Pulmonary artery endothelial cell (primary cell): ENCODE measurements around the gene FAM131A. TPM values are rescaled to one million over a fixed set of nuclear protein-coding genes. Genes with fewer than 3 reads are reported as not detected.

Experiments
- DNase-seq: peaks from one replicate; pipeline ENCODE4 v3.0.0-alpha.2; 2011; ENCODE audit warnings: low read depth, low spot score
- total RNA-seq: library from RNA; depleted of rRNA; stranded (reverse); fragments of >200 nt; gene quantifications from 2 replicates; pipeline ENCODE4 v1.2.3, GENCODE V29; 2014

Gene FAM131A, protein sequence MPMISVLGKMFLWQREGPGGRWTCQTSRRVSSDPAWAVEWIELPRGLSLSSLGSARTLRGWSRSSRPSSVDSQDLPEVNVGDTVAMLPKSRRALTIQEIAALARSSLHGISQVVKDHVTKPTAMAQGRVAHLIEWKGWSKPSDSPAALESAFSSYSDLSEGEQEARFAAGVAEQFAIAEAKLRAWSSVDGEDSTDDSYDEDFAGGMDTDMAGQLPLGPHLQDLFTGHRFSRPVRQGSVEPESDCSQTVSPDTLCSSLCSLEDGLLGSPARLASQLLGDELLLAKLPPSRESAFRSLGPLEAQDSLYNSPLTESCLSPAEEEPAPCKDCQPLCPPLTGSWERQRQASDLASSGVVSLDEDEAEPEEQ
- 40.4 and 44.6 TPM in 2 replicates for total RNA-seq

DNA sequence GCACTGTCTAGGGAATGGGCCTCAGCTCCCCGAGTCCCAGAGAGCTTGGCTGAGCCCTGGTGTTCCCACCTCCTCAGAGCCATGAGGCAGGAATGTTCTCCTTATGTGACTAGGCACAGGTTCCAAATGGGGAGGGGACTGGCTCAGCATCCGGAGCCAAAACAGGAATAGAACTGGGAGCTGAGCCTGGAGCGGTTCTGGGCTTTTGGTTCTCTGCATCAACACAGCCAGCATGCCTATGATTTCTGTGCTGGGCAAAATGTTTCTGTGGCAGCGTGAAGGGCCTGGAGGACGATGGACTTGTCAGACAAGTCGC lies at the start of gene FAM131A:
TSS of gene FAM131A (plus strand) at position 202 of the 316 bp plus-strand sequence. CDS start at position 233, 31 bp downstream.
- DNase-seq, result no peak

DNA sequence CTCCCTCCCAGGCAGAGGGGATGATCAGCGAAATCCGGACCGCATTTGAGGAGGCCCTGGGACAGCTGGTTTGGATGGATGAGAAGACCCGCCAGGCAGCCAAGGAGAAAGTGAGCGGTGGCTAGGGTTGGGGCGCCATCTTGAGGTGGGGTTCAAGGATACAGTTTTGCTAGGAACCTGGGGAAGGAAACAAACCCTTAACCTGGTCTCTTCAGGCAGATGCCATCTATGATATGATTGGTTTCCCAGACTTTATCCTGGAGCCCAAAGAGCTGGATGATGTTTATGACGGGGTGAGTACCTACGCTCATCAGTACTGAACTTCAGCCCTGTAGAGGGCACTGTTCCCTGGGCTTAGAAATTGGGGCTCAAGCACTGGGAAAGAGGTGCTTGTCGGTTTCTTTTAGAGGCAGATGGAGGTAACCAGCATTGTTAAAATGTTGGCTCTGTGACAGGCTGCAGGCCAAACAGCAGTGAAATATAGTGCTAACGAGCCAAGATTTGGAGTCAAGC lies 47.9 kb upstream of the FAM131A start:
- no peak for DNase-seq

DNA sequence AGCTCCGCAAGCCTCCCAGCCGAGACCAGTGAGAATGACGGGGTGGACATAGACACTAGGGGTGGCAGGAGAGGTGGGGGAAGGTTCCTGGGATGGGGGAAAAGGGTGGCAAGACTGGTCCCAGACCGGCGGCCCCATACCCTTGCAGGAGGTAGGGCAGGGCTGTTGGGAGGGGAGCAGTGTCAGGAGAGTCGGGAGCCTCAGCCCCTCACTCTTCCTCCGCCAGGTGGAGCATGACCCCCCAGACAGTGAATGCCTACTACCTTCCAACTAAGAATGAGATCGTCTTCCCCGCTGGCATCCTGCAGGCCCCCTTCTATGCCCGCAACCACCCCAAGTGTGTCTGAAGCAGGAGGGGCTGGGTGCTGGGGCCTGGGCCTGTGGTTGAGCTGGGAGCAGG lies 47.1 kb upstream of the FAM131A start:
- DNase-seq, result no peak

DNA sequence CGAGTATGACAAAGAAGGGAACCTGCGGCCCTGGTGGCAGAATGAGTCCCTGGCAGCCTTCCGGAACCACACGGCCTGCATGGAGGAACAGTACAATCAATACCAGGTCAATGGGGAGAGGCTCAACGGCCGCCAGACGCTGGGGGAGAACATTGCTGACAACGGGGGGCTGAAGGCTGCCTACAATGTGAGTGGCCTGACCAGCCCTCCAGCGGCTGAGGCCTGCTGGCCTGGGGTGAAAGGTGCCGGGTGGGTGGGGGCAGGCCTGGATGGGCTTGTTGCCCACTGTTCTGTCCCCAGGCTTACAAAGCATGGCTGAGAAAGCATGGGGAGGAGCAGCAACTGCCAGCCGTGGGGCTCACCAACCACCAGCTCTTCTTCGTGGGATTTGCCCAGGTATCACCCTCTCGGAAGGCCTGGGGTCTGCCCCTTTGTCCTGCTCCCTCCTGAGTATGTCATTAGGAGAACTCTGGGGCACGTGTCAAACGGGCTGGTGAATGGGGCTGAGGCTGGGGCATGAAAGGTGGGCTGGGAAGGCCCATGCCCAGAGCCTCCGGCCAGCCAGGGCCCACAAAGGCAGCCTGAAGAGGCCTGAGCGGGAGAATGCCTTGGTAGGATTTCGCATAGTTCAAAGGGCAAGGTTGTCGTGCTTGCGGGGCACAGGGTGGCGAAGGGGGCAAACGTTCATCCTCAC lies 46.2 kb upstream of the FAM131A start:
- no peak for DNase-seq

DNA sequence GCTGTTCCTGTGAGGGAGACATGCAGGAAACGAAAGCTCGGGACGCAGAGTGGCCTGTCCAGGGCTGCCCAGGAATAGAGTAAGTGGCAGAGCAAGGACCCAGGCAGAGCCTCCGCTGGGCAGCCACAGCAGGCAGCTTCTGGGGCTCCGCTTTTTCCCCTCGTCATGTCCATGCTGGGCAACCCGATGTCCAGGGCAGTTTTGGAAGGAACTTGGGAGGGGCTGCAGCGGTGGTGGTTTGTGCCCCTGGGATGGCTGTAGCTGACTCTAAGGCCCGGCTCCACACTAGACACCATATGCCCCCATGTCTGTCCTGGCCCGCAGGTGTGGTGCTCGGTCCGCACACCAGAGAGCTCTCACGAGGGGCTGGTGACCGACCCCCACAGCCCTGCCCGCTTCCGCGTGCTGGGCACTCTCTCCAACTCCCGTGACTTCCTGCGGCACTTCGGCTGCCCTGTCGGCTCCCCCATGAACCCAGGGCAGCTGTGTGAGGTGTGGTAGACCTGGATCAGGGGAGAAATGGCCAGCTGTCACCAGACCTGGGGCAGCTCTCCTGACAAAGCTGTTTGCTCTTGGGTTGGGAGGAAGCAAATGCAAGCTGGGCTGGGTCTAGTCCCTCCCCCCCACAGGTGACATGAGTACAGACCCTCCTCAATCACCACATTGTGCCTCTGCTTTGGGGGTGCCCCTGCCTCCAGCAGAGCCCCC lies 45.5 kb upstream of the FAM131A start:
- DNase-seq, result no peak

DNA sequence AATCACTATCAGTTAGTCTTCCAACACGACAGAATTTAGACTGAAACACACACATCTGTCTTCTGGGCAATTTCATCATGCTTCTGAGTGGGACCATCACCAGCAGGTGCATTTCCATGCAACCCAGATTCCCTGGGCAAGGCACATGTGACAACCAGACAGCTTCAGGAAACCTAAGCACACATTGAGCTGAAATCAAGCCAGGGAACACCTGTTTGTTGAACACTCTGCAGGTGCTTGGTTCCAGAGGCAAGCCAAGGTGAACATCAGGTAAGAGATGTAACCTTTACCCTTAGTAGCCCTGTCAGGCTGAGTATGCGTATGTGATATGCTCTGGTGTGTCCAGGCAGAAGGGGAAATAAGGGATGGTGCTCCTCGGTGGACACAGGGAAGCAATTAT lies 41.6 kb upstream of the FAM131A start:
- no peak for DNase-seq

DNA sequence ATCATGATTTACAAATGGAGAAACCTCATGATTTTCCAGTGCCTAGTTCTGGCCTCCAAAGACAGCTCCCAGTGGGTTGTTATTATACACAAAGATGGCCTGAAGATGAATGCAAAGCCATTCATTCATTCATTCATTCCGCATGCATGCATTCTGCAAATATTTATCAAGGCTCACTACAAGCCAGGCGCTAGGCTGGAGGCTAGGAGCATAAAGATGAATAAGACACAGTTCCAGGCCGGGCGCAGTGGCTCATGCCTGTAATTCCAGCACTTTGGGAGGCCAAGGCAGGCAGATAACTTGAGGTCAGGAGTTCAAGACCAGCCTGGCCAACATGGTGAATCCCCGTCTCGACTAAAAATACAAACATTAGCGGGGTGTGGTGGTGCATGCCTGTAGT lies 40.8 kb upstream of the FAM131A start:
- DNase-seq, result no peak

DNA sequence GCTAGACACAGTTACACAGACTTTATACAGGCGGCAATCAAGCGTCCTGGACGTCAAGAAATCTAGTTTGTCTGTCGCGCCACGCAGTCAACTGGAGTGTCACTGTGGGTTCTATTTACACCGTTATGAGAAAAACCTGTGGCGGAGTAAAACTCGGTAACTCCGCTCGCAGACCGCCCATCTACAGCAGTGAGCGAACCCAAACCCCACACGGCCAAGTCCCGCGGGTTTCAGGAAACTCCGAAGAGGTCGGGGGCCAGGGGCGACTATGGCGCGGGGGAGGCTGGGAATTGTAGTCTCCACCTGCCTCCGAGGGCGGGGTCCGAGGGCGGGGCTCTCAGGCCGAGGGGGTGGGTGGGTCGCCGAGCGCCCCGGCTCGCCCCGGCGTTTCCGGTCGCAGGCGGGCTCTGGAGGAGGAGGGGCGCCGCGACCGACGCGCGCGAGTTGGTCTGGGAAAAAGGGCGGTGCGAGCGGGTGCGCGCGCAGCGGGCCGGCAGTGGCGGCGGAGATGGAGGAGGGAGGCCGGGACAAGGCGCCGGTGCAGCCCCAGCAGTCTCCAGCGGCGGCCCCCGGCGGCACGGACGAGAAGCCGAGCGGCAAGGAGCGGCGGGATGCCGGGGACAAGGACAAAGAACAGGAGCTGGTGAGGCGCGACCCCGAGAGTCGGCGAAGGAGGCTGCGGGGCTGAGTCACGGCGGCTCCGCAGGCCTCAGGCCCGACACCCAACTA lies 38.5 kb upstream of the FAM131A start, which contains the start of gene PSMD2:
TSS of gene PSMD2 (plus strand) at position 483 of the 729 bp plus-strand sequence. CDS start at position 509, 26 bp downstream.
- DNase-seq, result peak; percentile 81

DNA sequence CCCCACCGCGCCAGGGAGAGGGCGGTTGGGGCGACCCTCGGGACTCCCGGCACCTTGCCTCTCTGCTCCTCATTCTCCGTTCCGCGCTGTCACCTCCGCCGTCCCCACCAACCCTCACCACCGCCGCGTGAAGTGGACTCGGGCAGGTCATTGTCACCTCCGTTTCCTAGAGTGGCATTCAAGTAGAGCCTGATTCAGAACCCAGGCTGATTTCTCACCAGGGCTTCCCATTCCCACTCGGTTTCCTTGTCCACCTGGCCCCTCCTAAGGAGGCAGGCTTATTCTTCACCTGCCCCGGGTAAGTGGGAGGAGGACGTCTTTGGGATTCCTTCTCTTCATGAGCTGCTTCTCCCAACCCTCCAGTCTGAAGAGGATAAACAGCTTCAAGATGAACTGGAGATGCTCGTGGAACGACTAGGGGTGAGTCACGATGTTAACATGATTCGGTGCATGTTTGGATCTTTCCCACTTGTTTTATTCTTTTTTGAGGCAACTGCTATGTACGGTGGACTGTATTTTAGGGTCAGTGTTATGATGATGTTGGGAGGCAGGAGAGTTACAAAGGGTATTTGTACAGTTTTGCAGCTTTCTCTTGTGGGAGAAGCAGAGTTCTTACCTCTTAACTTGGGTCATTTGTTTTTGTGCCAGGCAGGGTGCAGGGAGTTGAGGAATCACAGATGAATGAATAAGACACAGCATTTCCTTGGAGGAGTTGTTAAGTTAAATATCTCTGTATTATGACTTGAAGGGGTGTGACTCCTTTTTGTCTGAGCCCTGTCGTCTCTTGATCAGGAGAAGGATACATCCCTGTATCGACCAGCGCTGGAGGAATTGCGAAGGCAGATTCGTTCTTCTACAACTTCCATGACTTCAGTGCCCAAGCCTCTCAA lies 37.7 kb upstream of the FAM131A start:
- no peak for DNase-seq

DNA sequence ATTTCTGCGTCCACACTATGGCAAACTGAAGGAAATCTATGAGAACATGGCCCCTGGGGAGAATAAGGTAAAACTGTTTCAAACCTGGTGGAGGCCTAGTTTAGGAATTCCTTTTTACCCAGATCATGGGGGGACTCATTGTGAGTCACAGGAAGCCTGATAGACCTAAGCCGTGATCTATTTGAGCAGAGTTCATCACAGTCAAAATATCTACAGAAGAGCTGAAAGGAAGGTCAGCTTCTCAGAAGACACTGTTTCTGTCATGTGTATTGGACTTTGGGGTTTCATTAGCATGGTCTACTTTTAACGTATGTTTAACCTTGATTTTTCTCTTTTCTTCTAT lies 37.1 kb upstream of the FAM131A start:
- DNase-seq, result no peak

DNA sequence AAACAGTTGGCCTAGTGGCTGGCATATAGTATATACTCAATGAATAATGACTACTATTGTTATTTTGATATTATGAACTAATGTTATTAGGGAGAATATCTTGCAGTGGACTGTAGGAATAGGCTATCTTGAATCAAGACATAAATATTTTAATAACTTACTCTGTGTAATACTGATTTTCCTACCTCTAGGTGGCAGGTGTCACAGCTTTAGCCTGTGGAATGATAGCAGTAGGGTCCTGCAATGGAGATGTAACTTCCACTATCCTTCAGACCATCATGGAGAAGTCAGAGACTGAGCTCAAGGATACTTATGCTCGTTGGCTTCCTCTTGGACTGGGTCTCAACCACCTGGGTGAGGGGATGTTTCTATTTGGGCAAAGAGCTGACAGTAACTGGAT lies 31.8 kb upstream of the FAM131A start:
- DNase-seq, result no peak

DNA sequence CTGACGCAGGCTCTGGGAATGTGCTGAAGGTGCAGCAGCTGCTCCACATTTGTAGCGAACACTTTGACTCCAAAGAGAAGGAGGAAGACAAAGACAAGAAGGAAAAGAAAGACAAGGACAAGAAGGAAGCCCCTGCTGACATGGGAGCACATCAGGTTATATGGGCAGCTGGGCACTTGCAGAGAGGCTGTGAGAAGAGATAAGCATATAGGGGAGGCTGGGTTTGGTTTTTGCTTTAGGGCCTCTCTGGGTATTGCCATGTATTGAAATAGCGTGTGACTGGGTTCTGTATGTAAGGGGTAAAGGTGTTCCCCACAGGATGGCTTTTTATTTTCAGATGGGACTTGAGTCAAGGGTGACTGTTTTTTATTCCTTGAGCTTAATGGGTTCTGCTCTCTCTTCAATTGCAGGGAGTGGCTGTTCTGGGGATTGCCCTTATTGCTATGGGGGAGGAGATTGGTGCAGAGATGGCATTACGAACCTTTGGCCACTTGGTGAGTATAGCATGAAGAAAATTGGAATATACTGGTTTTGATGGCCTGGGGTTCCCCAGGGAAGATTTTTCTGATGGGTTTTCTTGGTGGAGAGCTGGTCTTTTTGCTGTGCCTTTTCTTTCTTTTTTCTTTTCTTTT lies 30.9 kb upstream of the FAM131A start:
- DNase-seq, result no peak

DNA sequence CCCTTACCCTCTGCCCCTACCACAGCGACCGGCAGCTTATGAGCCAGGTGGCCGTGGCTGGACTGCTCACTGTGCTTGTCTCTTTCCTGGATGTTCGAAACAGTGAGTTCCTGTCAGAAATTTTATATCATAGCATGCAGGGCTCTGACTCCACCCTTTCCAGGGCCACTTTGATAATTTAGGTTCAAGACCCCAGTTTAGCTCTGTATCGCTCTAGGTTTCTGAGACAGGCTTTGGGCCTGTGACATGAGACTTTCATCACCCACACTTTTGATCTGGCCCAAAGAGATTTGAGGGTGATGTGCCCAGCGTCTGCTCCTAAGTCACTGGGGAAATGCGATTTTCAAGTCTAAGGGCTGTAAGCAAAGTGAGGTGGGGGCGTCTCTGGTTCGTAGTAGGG lies 29.5 kb upstream of the FAM131A start:
- no peak for DNase-seq

DNA sequence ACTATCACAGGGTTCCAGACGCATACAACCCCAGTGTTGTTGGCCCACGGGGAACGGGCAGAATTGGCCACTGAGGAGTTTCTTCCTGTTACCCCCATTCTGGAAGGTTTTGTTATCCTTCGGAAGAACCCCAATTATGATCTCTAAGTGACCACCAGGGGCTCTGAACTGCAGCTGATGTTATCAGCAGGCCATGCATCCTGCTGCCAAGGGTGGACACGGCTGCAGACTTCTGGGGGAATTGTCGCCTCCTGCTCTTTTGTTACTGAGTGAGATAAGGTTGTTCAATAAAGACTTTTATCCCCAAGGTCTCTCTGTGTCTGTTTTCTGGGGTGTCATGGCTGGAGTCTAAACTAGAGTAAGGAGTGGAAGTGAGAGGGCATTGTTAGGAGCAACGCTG lies 28.7 kb upstream of the FAM131A start:
- DNase-seq, result no peak

DNA sequence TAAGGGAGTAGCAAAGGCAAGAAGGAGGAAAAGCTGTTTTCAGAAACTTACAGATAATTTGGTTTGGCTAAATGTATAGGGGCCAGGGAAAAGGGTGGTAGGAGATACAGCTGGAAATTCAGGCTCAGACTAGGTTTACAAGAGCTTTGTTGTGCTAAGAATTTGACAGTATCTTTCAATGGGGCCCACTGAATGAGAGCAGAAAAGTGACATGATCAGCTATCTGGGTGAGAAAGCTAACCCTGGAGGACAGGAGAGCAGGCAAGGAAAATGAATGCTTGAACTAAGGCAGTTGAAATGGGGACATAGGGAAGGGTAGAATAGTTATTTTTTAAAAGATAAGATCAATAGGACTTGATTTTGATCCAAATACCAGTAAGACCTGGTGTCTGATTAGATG lies 25.8 kb upstream of the FAM131A start:
- no peak for DNase-seq

DNA sequence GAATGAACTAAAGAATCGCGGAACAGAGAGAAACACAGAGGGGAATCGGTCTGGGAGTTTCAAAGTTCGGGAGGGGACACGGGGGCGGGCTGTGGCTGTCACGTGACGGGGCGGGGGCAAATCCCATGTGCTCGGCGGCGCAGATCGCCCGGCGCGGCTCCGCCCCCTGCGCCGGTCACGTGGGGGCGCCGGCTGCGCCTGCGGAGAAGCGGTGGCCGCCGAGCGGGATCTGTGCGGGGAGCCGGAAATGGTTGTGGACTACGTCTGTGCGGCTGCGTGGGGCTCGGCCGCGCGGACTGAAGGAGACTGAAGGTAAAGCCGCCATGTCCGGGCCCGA lies 23.1 kb upstream of the FAM131A start, which contains the start of gene EIF4G1:
TSS of gene EIF4G1 (plus strand) at position 244 of the 337 bp plus-strand sequence. CDS start 1,191 bp downstream, outside the sequence.
- peak; percentile 71 for DNase-seq

DNA sequence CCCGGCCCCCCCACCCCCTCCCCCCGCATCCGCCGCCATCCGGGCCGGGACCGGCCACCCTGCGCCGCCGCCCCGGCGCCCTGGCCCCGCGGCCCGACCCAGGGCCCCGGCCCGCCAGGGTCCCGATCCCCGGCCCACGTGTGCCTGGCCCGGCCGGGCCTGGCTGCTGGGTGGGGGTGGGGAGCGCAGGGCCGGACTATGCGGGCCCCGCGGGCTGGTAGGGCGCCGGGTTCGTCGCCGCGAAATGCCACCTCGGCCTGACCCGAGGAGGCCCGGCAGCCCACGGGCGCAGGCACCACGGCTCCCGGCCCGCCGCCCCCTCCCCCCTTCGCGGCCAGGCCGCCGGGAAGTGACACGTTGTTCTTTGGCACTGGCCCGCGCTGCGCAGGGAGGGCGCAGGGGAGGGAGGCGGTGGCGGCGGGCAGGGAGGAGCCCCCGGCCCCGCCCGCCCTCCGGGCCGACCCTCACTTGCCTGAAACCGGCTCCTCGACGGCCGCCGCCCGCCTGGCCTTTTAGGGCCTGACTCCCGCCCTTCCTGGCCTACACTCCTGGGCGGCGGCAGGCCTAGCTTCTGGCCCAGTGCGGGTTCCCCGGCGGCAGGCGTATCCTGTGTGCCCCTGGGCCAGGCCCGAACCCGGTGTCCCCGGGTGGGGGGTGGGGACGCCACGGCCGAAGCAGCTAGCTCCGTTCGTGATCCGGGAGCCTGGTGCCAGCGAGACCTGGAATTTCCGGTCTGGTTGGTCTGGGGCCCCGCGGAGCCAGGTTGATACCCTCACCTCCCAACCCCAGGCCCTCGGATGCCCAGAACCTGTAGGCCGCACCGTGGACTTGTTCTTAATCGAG lies 22.5 kb upstream of the FAM131A start:
- DNase-seq, result no peak

DNA sequence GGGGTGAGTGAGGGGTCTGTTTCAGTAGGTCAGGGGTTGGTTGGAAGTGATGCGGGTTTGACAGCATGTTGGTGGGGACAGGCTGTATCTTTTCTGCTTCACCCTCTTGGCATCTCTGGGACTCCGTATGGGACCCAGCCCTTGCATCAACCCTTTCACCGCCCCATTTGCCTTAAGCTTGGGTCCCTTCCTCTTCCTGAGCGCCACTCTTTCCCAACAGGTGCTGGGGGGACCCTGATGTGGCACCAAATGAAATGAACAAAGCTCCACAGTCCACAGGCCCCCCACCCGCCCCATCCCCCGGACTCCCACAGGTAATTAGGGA lies 21.9 kb upstream of the FAM131A start:
- no peak for DNase-seq
